Adrenal gland (tissue), 12 donors: ENCODE results near the gene RPS6KL1. TPM values are rescaled to one million over a fixed set of nuclear protein-coding genes. Genes with fewer than 3 reads are reported as not detected.

ENCODE experiments used
- DNase-seq, 7 donors: peaks; one replicate each; pipeline ENCODE4 v3.0.0-alpha.2; 2019 to 2020
- H3K27ac ChIP-seq, 5 donors: fragments of 200-600 bp; sonication (generic) in 4 of 5; 1 replicate in 3 of 5; 2 replicates in 2 of 5; pipeline versions ENCODE4 v1.5.1 to v1.8.0; 2016 to 2020; ENCODE audit warnings: mild to moderate bottlenecking in 1 of 5
- H3K27me3 ChIP-seq: fragments of 200-600 bp; 2 replicates; pipeline ENCODE4 v1.8.0; 2021
- H3K36me3 ChIP-seq, 2 donors: fragments of 200-600 bp; replicated peaks in 1 of 2; 1 replicate in 1 of 2; 2 replicates in 1 of 2; pipeline versions ENCODE4 v1.5.1 to v1.8.0; 2018 to 2022
- H3K4me1 ChIP-seq, 2 donors: fragments of 200-600 bp; replicated peaks in 1 of 2; 1 replicate in 1 of 2; 2 replicates in 1 of 2; pipeline versions ENCODE4 v1.5.1 to v1.8.0; 2018 to 2021
- H3K4me3 ChIP-seq, 4 donors: fragments of 200-600 bp; sonication (generic) in 3 of 4; one replicate each; pipeline ENCODE4 v1.5.1; 2016 to 2018
- H3K9me3 ChIP-seq, 3 donors: fragments of 200-600 bp; sonication (generic) in 1 of 3; replicated peaks in 1 of 3; 1 replicate in 2 of 3; 2 replicates in 1 of 3; pipeline versions ENCODE4 v1.5.1 to v1.8.0; 2016 to 2021
- CTCF ChIP-seq, 6 experiments: fragments of 450-650 bp in 4 of 6; fragments of 200-600 bp in 2 of 6; sonication (generic) in 1 of 6; IDR thresholded peaks; 1 replicate in 5 of 6; 2 replicates in 1 of 6; pipeline versions ENCODE4 v1.5.1 to v1.8.0; 2016 to 2021; ENCODE audit warnings: antibody characterized with exemption in 6 of 6, mild to moderate bottlenecking in 2 of 6, moderate library complexity in 1 of 6
- POLR2A ChIP-seq, 2 donors: fragments of 450-650 bp; IDR thresholded peaks; one replicate each; pipeline ENCODE4 v1.6.1; 2017; ENCODE audit warnings: antibody characterized with exemption in 2 of 2, mild to moderate bottlenecking in 2 of 2, moderate library complexity in 1 of 2
- WGBS, 4 donors: extraction: QIAGEN DNeasy Blood & Tissue Kit in 2 of 4; methylation state at CpG; one replicate each; pipeline versions ENCODE4 v1.1.5 to v1.1.7; 2013 to 2017; 5-methylcytosine and 5-hydroxymethylcytosine counted together
- intact Hi-C, 2 donors: fragments of 100-400 bp; cut with DNase I; formaldehyde crosslinking; loops; one replicate each; pipeline versions ENCODE4 v1.14.1 to v1.15.0; 2022 to 2023
- polyA plus RNA-seq, 3 donors: library from polyadenylated mRNA; stranded (reverse); fragments of 200-250 nt in 2 of 3; fragments of 350-450 nt in 1 of 3; fragmentation: Illumina TruSeq in 1 of 3; extraction: RNeasy Lipid Tissue Mini Kit (QIAGEN cat#74804) in 1 of 3; gene quantifications; one replicate each; pipeline ENCODE4 v1.2.3, GENCODE V29; 2013 to 2014
- total RNA-seq, 9 donors: library from RNA; depleted of rRNA in 4 of 9; stranded (reverse); fragments of >200 nt in 4 of 9; fragments of 120-200 nt in 1 of 9; fragmentation: NEBNext Ultra II Directional in 1 of 9; extraction: Animal tissue kit (Norgen Biotek cat#: 25700) in 1 of 9; gene quantifications; one replicate each; pipeline versions ENCODE4 v1.1.0 to v1.2.4, GENCODE V29; 2013 to 2023
- donor health status: healthy with polysubstance abuse.
- donor health status: Bipolar disorder and iron deficiency.
- donor health status: DM: yes; HTN: yes; CAD: no.
- donor health status: DM: no; HTN: no; CAD: no.
- donor health status: DM: no; HTN: no; CAD: no.
- donor health status: DM: yes; HTN: yes; CAD: no.

Gene RPS6KL1
- total and polyA plus RNA-seq, 12 donors: 2.0 to 28.2 (median 5.3) TPM

- H3K9me3 ChIP-seq: no peaks in the 10 kb centered on the region
- 0 to 1% (median 0%) methylated on average over 7 to 53 of the region's 53 CpGs for WGBS, 4 donors
- peak; percentile 84 to 91 (median 89) for DNase-seq
- peaks cover 0 to 6% of the 10 kb centered on the region in 2 donors for H3K36me3 ChIP-seq
- H3K27ac ChIP-seq: peak within 1 kb of the TSS; percentile 91 to 99 (median 97)
- peak within 1 kb of the TSS; percentile 87 to 100 (median 95) for H3K4me3 ChIP-seq
- peaks cover 18 to 43% of the 10 kb centered on the region in 2 donors for H3K4me1 ChIP-seq
- TF ChIP-seq POLR2A (IDR thresholded peaks at IDR 0.05): peak in 1 of 2 donors; percentile 77
- TF ChIP-seq CTCF (IDR thresholded peaks at IDR 0.05): peak in 1 of 6 experiments; percentile 16
- intact Hi-C loops: no loop called here
- no peaks in the 10 kb centered on the region for H3K27me3 ChIP-seq
Observed at GRCh38 chr14:74881431-74882102, 41.5 kb downstream of the RPS6KL1 start, which contains the start of gene DLST. TSS of gene DLST (plus strand) at chr14:74881916. CDS start at chr14:74881954, 38 bp downstream.

GRCh38 chr14:74879427-74880182 lies 43.5 kb downstream of the RPS6KL1 start:
- H3K36me3 ChIP-seq: no peaks in the 10 kb centered on the region
- 61 to 70% (median 69%) methylated on average over 3 of the region's 3 CpGs for WGBS, 4 donors
- DNase-seq: no peak
- no peak overlapping the region for H3K27ac ChIP-seq
- H3K27me3 ChIP-seq: no peaks in the 10 kb centered on the region
- no peaks in the 10 kb centered on the region for H3K9me3 ChIP-seq
- H3K4me1 ChIP-seq: peaks cover 18 to 27% of the 10 kb centered on the region in 2 donors
- H3K4me3 ChIP-seq: no peak overlapping the region
- no peak for TF ChIP-seq CTCF (IDR thresholded peaks at IDR 0.05)
- no peak for TF ChIP-seq POLR2A (IDR thresholded peaks at IDR 0.05)
- intact Hi-C loops: no loop called here

GRCh38 chr14:74875941-74876913 lies 46.8 kb downstream of the RPS6KL1 start, which contains the start of gene PROX2:
TSS of gene PROX2 (minus strand) at chr14:74876145. CDS start at chr14:74863834, 12,311 bp downstream.
- no peak within 1 kb of the TSS for H3K27ac ChIP-seq
- peaks cover 5% of the 10 kb centered on the region in 2 donors for H3K4me1 ChIP-seq
- intact Hi-C loops: no loop called here
- no peak for DNase-seq
- no peaks in the 10 kb centered on the region for H3K9me3 ChIP-seq
- TF ChIP-seq POLR2A (IDR thresholded peaks at IDR 0.05) (no peak), CTCF (IDR thresholded peaks at IDR 0.05) (no peak)
- 48 to 69% (median 51%) methylated on average over 7 to 13 of the region's 13 CpGs for WGBS, 4 donors
- H3K4me3 ChIP-seq: no peak within 1 kb of the TSS
- H3K36me3 ChIP-seq: no peaks in the 10 kb centered on the region
- H3K27me3 ChIP-seq: no peaks in the 10 kb centered on the region
